Body of pancreas (tissue), 4 donors: ENCODE data around the gene DPEP1. TPM values are rescaled to one million over a fixed set of nuclear protein-coding genes. Genes with fewer than 3 reads are reported as not detected.

Experiments used
- ATAC-seq: fragments of 150-250 bp; one replicate; pipeline ENCODE4 v1.9.1; 2016
- DNase-seq, 4 donors: peaks; one replicate each; pipeline ENCODE4 v3.0.0-alpha.2; 2019
- H3K27ac ChIP-seq, 4 donors: fragments of 200-600 bp; sonication (generic); 1 replicate in 3 of 4; 2 replicates in 1 of 4; pipeline versions ENCODE4 v1.5.1 to v1.6.1; 2016 to 2019; ENCODE audit warnings: mild to moderate bottlenecking in 1 of 4, mixed read lengths in 1 of 4, moderate library complexity in 1 of 4
- H3K27me3 ChIP-seq, 2 donors: fragments of 200-600 bp; sonication (generic); one replicate each; pipeline ENCODE4 v1.6.0; 2016; ENCODE audit warnings: mild to moderate bottlenecking in 1 of 2
- H3K36me3 ChIP-seq, 2 donors: fragments of 200-600 bp; sonication (generic); replicated peaks in 1 of 2; 2 replicates each; pipeline ENCODE4 v1.5.1; 2016; ENCODE audit warnings: low read depth in 2 of 2; ENCODE audit not compliant: insufficient read depth in 1 of 2
- H3K4me1 ChIP-seq: fragments of 200-600 bp; sonication (generic); one replicate; pipeline ENCODE4 v1.6.0; 2016
- H3K4me3 ChIP-seq, 2 donors: fragments of 200-600 bp; sonication (generic); 1 replicate in 1 of 2; 2 replicates in 1 of 2; pipeline ENCODE4 v1.5.1; 2016 to 2019
- H3K9me3 ChIP-seq, 3 donors: fragments of 200-600 bp; sonication (generic); 1 replicate in 2 of 3; 2 replicates in 1 of 3; pipeline ENCODE4 v1.5.1; 2016
- POLR2A ChIP-seq, 3 donors: fragments of 450-650 bp; IDR thresholded peaks; one replicate each; pipeline ENCODE4 v1.6.1; 2016; ENCODE audit warnings: antibody characterized with exemption in 3 of 3, mild to moderate bottlenecking in 2 of 3
- WGBS, 2 donors: methylation state at CpG; one replicate each; pipeline ENCODE4 v1.1.5; 2017; 5-methylcytosine and 5-hydroxymethylcytosine counted together
- intact Hi-C: fragments of 100-400 bp; cut with DNase I; formaldehyde crosslinking; loops from one replicate; pipeline ENCODE4 v1.15.1; 2023
- total RNA-seq, 2 donors: library from RNA; depleted of rRNA; stranded (reverse); fragments of >200 nt; gene quantifications; one replicate each; pipeline ENCODE4 v1.1.0, GENCODE V29; 2016
- TF ChIP-seq, protein P1 (sequence below), 7 experiments: fragments of 450-650 bp in 4 of 7; fragments of 200-600 bp in 3 of 7; sonication (generic) in 3 of 7; IDR thresholded peaks; one replicate each; pipeline ENCODE4 v1.5.1; 2016 to 2019; ENCODE audit warnings: antibody characterized with exemption in 7 of 7

DPEP1 gene
- total RNA-seq, 2 donors from 2014 or later, result 116 to 147 TPM

- H3K27ac ChIP-seq, result no peak overlapping the region
- H3K4me3 ChIP-seq, result no peak overlapping the region
- DNase-seq (no peak), ATAC-seq (peak; percentile 37)
- H3K36me3 ChIP-seq, result no peaks in the 10 kb centered on the region
- no peaks in the 10 kb centered on the region for H3K9me3 ChIP-seq
- intact Hi-C loops, result no loop called here
- WGBS, 2 donors, result 28% methylated on average over 22 of the region's 22 CpGs; no CpG with 5 or more reads in 1 of the 2 donors
- no peaks in the 10 kb centered on the region for H3K4me1 ChIP-seq
- no peak for TF ChIP-seq POLR2A (IDR thresholded peaks at IDR 0.05)
- TF ChIP-seq, protein P1, sequence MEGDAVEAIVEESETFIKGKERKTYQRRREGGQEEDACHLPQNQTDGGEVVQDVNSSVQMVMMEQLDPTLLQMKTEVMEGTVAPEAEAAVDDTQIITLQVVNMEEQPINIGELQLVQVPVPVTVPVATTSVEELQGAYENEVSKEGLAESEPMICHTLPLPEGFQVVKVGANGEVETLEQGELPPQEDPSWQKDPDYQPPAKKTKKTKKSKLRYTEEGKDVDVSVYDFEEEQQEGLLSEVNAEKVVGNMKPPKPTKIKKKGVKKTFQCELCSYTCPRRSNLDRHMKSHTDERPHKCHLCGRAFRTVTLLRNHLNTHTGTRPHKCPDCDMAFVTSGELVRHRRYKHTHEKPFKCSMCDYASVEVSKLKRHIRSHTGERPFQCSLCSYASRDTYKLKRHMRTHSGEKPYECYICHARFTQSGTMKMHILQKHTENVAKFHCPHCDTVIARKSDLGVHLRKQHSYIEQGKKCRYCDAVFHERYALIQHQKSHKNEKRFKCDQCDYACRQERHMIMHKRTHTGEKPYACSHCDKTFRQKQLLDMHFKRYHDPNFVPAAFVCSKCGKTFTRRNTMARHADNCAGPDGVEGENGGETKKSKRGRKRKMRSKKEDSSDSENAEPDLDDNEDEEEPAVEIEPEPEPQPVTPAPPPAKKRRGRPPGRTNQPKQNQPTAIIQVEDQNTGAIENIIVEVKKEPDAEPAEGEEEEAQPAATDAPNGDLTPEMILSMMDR (IDR thresholded peaks at IDR 0.05), result no peak
- no peaks in the 10 kb centered on the region for H3K27me3 ChIP-seq
Observed at GRCh38 chr16:89602273-89602951, 11.0 kb upstream of the DPEP1 start.

DNA sequence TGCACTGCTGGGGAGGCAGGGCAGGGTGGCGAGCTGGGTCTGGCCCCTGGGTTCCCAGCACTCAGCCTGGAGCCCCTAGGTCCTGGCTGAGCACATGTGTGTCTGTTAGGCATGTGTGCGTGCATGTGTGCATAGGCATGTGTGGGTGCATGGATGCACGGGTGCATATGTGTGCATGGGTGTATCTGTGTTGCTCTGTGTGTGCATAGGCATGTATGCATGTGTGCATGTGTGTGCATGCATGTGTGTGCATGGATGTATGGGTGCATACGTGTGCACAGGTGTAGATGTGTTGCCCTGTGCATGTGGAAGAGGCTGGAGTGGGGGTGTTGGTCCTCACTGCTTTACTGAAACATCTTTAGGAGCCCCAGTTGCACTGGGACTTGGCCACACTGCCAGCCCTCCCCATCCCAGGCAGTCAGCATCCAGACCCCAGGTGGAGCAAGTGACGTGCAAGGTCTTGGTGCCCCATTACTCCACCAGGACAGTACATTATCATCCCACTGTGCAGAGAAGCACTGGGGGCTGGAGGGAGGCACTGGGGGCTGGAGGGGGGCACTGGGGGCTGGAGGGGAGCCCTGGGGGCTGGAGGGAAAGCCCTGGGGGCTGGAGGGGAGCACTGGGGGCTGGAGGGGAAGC, 10.4 kb upstream of the DPEP1 start:
- Histone ChIP-seq H3K27ac (no peak overlapping the region), H3K4me1 (no peaks in the 10 kb centered on the region), H3K36me3 (no peaks in the 10 kb centered on the region), H3K9me3 (no peaks in the 10 kb centered on the region), H3K27me3 (no peaks in the 10 kb centered on the region), H3K4me3 (no peak overlapping the region)
- no peak for ATAC-seq
- intact Hi-C loops, result no loop called here
- WGBS, 2 donors, result 68 to 71% methylated on average over 2 to 5 of the region's 5 CpGs
- DNase-seq, result no peak
- TF ChIP-seq, protein P1 (IDR thresholded peaks at IDR 0.05), result no peak
- TF ChIP-seq POLR2A (IDR thresholded peaks at IDR 0.05), result no peak

DNA sequence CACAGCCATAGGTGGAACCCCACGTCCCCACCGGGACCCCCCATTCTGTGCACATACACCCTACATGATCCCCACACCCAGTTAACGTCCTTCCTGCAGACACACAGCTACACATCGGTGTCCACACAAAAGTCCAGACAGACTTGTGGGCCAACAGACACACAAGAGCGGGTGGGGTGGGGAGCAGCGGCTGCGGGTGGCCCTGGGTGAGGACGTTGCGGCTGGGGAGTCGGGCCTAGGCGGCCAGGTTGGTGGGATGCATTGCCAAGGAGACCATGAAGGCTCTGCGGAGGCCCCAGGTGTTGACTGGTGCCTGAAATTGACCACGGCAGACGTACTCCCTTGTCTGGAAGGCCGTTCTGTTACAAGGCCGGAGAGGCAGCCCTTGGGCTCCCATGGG, 8.7 kb upstream of the DPEP1 start:
- Histone ChIP-seq H3K4me3 (no peak overlapping the region), H3K27me3 (no peaks in the 10 kb centered on the region), H3K36me3 (no peaks in the 10 kb centered on the region), H3K9me3 (no peaks in the 10 kb centered on the region), H3K27ac (no peak overlapping the region), H3K4me1 (no peaks in the 10 kb centered on the region)
- TF ChIP-seq, protein P1 (IDR thresholded peaks at IDR 0.05), result no peak
- TF ChIP-seq POLR2A (IDR thresholded peaks at IDR 0.05), result no peak
- no peak for DNase-seq
- ATAC-seq, result no peak
- WGBS, 2 donors, result 79 to 100% methylated on average over 3 to 16 of the region's 16 CpGs
- intact Hi-C loops, result no loop called here

GRCh38 chr16:89605186-89605970, 8.1 kb upstream of the DPEP1 start:
- no peak for ATAC-seq
- H3K4me3 ChIP-seq, result no peak overlapping the region
- TF ChIP-seq POLR2A (IDR thresholded peaks at IDR 0.05), result no peak
- TF ChIP-seq, protein P1 (IDR thresholded peaks at IDR 0.05), result no peak
- H3K36me3 ChIP-seq, result no peaks in the 10 kb centered on the region
- H3K9me3 ChIP-seq, result no peaks in the 10 kb centered on the region
- no peak for DNase-seq
- no peaks in the 10 kb centered on the region for H3K27me3 ChIP-seq
- 84 to 88% methylated on average over 3 to 34 of the region's 34 CpGs for WGBS, 2 donors
- intact Hi-C loops, result no loop called here
- no peaks in the 10 kb centered on the region for H3K4me1 ChIP-seq
- no peak overlapping the region for H3K27ac ChIP-seq
